K562 (cell line): Measurements from ENCODE around the gene ERN1. TPM values are rescaled to one million over a fixed set of nuclear protein-coding genes. Genes with fewer than 3 reads are reported as not detected.

Source experiments
- BRF1 ChIP-seq: IDR thresholded peaks from 3 replicates; pipeline ENCODE4 v1.6.1; 2011; ENCODE audit warnings: borderline replicate concordance, mild to moderate bottlenecking; ENCODE audit not compliant: insufficient read length; ENCODE audit errors: extremely low read depth
- BRF2 ChIP-seq: IDR thresholded peaks from 3 replicates; pipeline ENCODE4 v1.6.1; 2011; ENCODE audit warnings: borderline replicate concordance, mild to moderate bottlenecking; ENCODE audit not compliant: insufficient read length, insufficient read depth
- FOS ChIP-seq: IDR thresholded peaks from 3 replicates; pipeline ENCODE4 v1.6.1; 2011; ENCODE audit not compliant: insufficient read length; ENCODE audit errors: extremely low read depth
- FOXM1 ChIP-seq, 2 experiments: fragments of 450-650 bp in 1 of 2; sonication (generic) in 1 of 2; formaldehyde crosslinking in 1 of 2; IDR thresholded peaks; 2 replicates each; pipeline versions ENCODE4 v1.6.1 to v1.9.0; 2017 to 2022; ENCODE audit warnings: low read depth in 2 of 2, mild to moderate bottlenecking in 2 of 2, missing genetic modification reagents in 1 of 2, moderate library complexity in 1 of 2
- HMG20A ChIP-seq: fragments of 450-650 bp; formaldehyde crosslinking; conservative IDR thresholded peaks from 2 replicates; pipeline ENCODE4 v1.4.0; 2020; ENCODE audit warnings: mild to moderate bottlenecking, mixed read lengths
- KDM2B ChIP-seq: fragments of 250-450 bp; sonication (Bioruptor Pico); IDR thresholded peaks from 2 replicates; pipeline ENCODE4 v1.8.0; 2021; ENCODE audit warnings: mild to moderate bottlenecking, moderate library complexity
- LCOR ChIP-seq: sonication (generic); formaldehyde crosslinking; IDR thresholded peaks from 2 replicates; pipeline ENCODE4 v1.8.0; 2022; ENCODE audit warnings: mild to moderate bottlenecking, missing genetic modification reagents
- MTF1 ChIP-seq: fragments of 250-450 bp; sonication (Bioruptor Pico); IDR thresholded peaks from 2 replicates; pipeline ENCODE4 v1.9.0; 2021; ENCODE audit warnings: moderate library complexity, mild to moderate bottlenecking, inconsistent platforms, borderline replicate concordance
- NCOR1 ChIP-seq: fragments of 450-650 bp; IDR thresholded peaks from 2 replicates; pipeline ENCODE4 v1.6.1; 2016; ENCODE audit warnings: mild to moderate bottlenecking, moderate library complexity
- POLR3A ChIP-seq: IDR thresholded peaks from 2 replicates; pipeline ENCODE4 v1.6.1; 2011; ENCODE audit warnings: borderline replicate concordance, mild to moderate bottlenecking, moderate library complexity; ENCODE audit not compliant: insufficient read length, insufficient read depth; ENCODE audit errors: extremely low read depth
- RNF2 ChIP-seq: sonication (generic); IDR thresholded peaks from 2 replicates; pipeline ENCODE4 v1.6.1; 2016
- SAFB2 ChIP-seq: fragments of 200-400 bp; formaldehyde crosslinking; IDR thresholded peaks from 2 replicates; pipeline ENCODE4 v1.6.1; 2018; ENCODE audit warnings: borderline replicate concordance, low read length, low read depth, moderate library complexity; ENCODE audit not compliant: severe bottlenecking
- SPI1 ChIP-seq: IDR thresholded peaks from 2 replicates; pipeline ENCODE4 v1.6.1; 2011; ENCODE audit warnings: low read depth, low read length, control low read depth, borderline replicate concordance
- SRSF7 ChIP-seq: fragments of 200-400 bp; formaldehyde crosslinking; optimal IDR thresholded peaks from 2 replicates; pipeline ENCODE3; 2017; ENCODE audit warnings: mild to moderate bottlenecking, low read depth, low read length
- TSC22D4 ChIP-seq: fragments of 450-650 bp; IDR thresholded peaks from 2 replicates; pipeline ENCODE4 v1.6.1; 2016; ENCODE audit warnings: missing genetic modification characterization, missing biosample characterization, control low read depth
- ZNF407 ChIP-seq: fragments of 450-650 bp; IDR thresholded peaks from 2 replicates; pipeline ENCODE4 v1.6.1; 2016; ENCODE audit warnings: low read depth
- ZNF707 ChIP-seq: fragments of 250-450 bp; sonication (Bioruptor Pico); conservative IDR thresholded peaks from 2 replicates; pipeline ENCODE4 v1.8.0; 2022; ENCODE audit warnings: inconsistent platforms, mild to moderate bottlenecking, moderate library complexity
- ZNF785 ChIP-seq: fragments of 250-450 bp; sonication (Bioruptor Pico); IDR thresholded peaks from 2 replicates; pipeline ENCODE4 v1.4.0; 2020; ENCODE audit warnings: mild to moderate bottlenecking
- polyA plus RNA-seq, 8 experiments: library from polyadenylated mRNA; depleted of rRNA in 4 of 8; stranded (reverse) in 5 of 8; unstranded in 3 of 8; fragments of >200 nt; fragmentation: Nextera tagmentation in 2 of 8; fragmentation: Illumina TruSeq in 1 of 8; extraction: Ambion mirVana in 2 of 8; extraction: Trizol in 1 of 8; gene quantifications; 2 replicates each; pipeline versions ENCODE4 v1.2.1 to v1.2.3, GENCODE V29; 2011 to 2014; ENCODE audit warnings: inconsistent platforms in 1 of 8, missing spikeins in 1 of 8
- total RNA-seq, 7 experiments: library from RNA; depleted of rRNA in 6 of 7; stranded (reverse); fragments of >200 nt in 6 of 7; fragmentation: Illumina TruSeq in 2 of 7; extraction: Trizol in 2 of 7; gene quantifications; 2 replicates each; pipeline versions ENCODE4 v1.2.1 to v1.2.3, GENCODE V29; 2011 to 2021; ENCODE audit warnings: low replicate concordance in 1 of 7

Gene ERN1
- total and polyA plus RNA-seq, 9 of the 15 experiments (the other 6 are each of a cell fraction or from before 2014, with no cell fraction given) = 2.1 to 22.5 (median 7.3) TPM

GRCh38 chr17:64073771-64074703 is 55.9 kb downstream of the ERN1 start (continued):
- no peak for TF ChIP-seq POLR3A
- TF ChIP-seq ZNF785 (CRISPR knock-in tag) = no peak
- TF ChIP-seq BRF2 = no peak
- 0 out of 2 replicates have a peak, but pooled peaks have one; percentile 17 for TF ChIP-seq LCOR (CRISPR knock-in tag)
- TF ChIP-seq ZNF407 = no peak
- TF ChIP-seq SAFB2 = no peak
- TF ChIP-seq FOXM1 (IDR thresholded peaks at IDR 0.05; ENCODE audit: low read depth) = no peak
- TF ChIP-seq FOXM1 (CRISPR knock-in tag; IDR thresholded peaks at IDR 0.05; ENCODE audit: low read depth) = no peak
- no peak for TF ChIP-seq KDM2B (CRISPR knock-in tag)
- no peak for TF ChIP-seq SRSF7
- peak; percentile 66; the same call in 1 of the 2 replicates for TF ChIP-seq SPI1
- no peak for TF ChIP-seq HMG20A (CRISPR knock-in tag)
- no peak for TF ChIP-seq FOS
- TF ChIP-seq ZNF707 (CRISPR knock-in tag) = no peak
- no peak for TF ChIP-seq RNF2
- peak; percentile 10; the same call in 1 of the 2 replicates for TF ChIP-seq NCOR1
- TF ChIP-seq TSC22D4 = no peak
- TF ChIP-seq BRF1 = no peak
- TF ChIP-seq MTF1 (CRISPR knock-in tag) = no peak
